PC-3 (cell line): ENCODE measurements around the gene CASKIN1. TPM values are rescaled to one million over a fixed set of nuclear protein-coding genes. Genes with fewer than 3 reads are reported as not detected.

ENCODE experiments used
- ATAC-seq: fragments of 200-7000 bp; cut with Tn5 transposase; 2 replicates; pipeline ENCODE4 v1.9.1; 2020; ENCODE audit warnings: mild to moderate bottlenecking, moderate library complexity
- BruUV-seq: library from RNA; stranded (reverse); fragments of 400-500 nt; replicated peaks from 2 replicates; lab custom pipeline; 2021; lab: Mats Ljungman, UMichigan
- CTCF ChIA-PET: fragments of 300-600 bp; sonication (Branson Sonifier 250); formaldehyde crosslinking; loops from one replicate; lab custom pipeline; 2022; ENCODE audit warnings: antibody characterized with exemption; lab: Charles Lee
- POLR2A ChIA-PET: fragments of 300-600 bp; sonication (Branson Sonifier 250); formaldehyde crosslinking; loops from one replicate; lab custom pipeline; 2022; ENCODE audit warnings: antibody characterized with exemption; ENCODE audit not compliant: unreplicated experiment; lab: Charles Lee
- DNase-seq: peaks from one replicate; pipeline ENCODE4 v3.0.0-alpha.2; 2015
- H2AFZ ChIP-seq: fragments of 300-600 bp; sonication (generic); 2 replicates; pipeline ENCODE4 v1.6.0; 2016; ENCODE audit warnings: antibody characterized with exemption, low read length
- H3F3A ChIP-seq: fragments of 300-600 bp; sonication (generic); one replicate; pipeline ENCODE4 v1.6.0; 2017; ENCODE audit warnings: antibody characterized with exemption, low read length, control low read depth, mild to moderate bottlenecking; ENCODE audit not compliant: unreplicated experiment
- H3K27ac ChIP-seq: fragments of 300-600 bp; sonication (generic); 2 replicates; pipeline ENCODE4 v1.5.1; 2016; ENCODE audit warnings: mild to moderate bottlenecking, low read length
- H3K27me3 ChIP-seq: fragments of 300-600 bp; sonication (generic); 2 replicates; pipeline ENCODE4 v1.6.1; 2016; ENCODE audit warnings: low read length, mixed read lengths
- H3K36me3 ChIP-seq: fragments of 300-600 bp; sonication (generic); 2 replicates; pipeline ENCODE4 v1.6.1; 2016; ENCODE audit warnings: low read depth, mixed run types, low read length, mixed read lengths
- H3K4me1 ChIP-seq: fragments of 300-600 bp; sonication (generic); 2 replicates; pipeline ENCODE4 v1.5.1; 2016; ENCODE audit warnings: low read length; ENCODE audit not compliant: insufficient read depth
- H3K4me2 ChIP-seq: fragments of 300-600 bp; sonication (generic); 2 replicates; pipeline ENCODE4 v1.6.0; 2016; ENCODE audit warnings: low read length
- H3K4me3 ChIP-seq: fragments of 300-600 bp; sonication (generic); 2 replicates; pipeline ENCODE4 v1.5.1; 2016; ENCODE audit warnings: mild to moderate bottlenecking, low read length, mixed read lengths
- H3K79me2 ChIP-seq: fragments of 300-600 bp; sonication (generic); 2 replicates; pipeline ENCODE4 v1.6.1; 2017; ENCODE audit warnings: low read length, mixed read lengths
- H3K9ac ChIP-seq: fragments of 300-600 bp; sonication (generic); 2 replicates; pipeline ENCODE4 v1.6.0; 2016; ENCODE audit warnings: mild to moderate bottlenecking, low read length
- H3K9me2 ChIP-seq: fragments of 300-600 bp; sonication (generic); replicated peaks from 2 replicates; pipeline ENCODE4 v1.6.1; 2016; ENCODE audit warnings: mixed run types, low read length, mixed read lengths
- H3K9me3 ChIP-seq: fragments of 300-600 bp; sonication (generic); 2 replicates; pipeline ENCODE4 v1.6.1; 2016; ENCODE audit warnings: low read length, mixed read lengths
- H4K20me1 ChIP-seq: fragments of 300-600 bp; sonication (generic); 2 replicates; pipeline ENCODE4 v1.6.1; 2016; ENCODE audit warnings: low read length, mixed read lengths
- CTCF ChIP-seq: fragments of 300-600 bp; sonication (generic); conservative IDR thresholded peaks from 2 replicates; pipeline ENCODE4 v1.5.1; 2017; ENCODE audit warnings: antibody characterized with exemption, low read depth, mild to moderate bottlenecking, low read length
- EZH2 ChIP-seq: fragments of 300-600 bp; sonication (generic); IDR thresholded peaks from one replicate; pipeline ENCODE4 v1.6.1; 2017; ENCODE audit warnings: antibody characterized with exemption, mild to moderate bottlenecking, low read length; ENCODE audit not compliant: unreplicated experiment
- EZH2phosphoT487 ChIP-seq: fragments of 300-600 bp; sonication (generic); IDR thresholded peaks from 2 replicates; pipeline ENCODE4 v1.6.1; 2018; ENCODE audit warnings: mild to moderate bottlenecking, antibody characterized with exemption, low read length, borderline replicate concordance
- intact Hi-C: fragments of 100-400 bp; cut with micrococcal nuclease; formaldehyde crosslinking; loops from 2 replicates; pipeline ENCODE4 v1.9.0; 2023
- total RNA-seq: library from RNA; depleted of rRNA; stranded (reverse); fragments of >200 nt; gene quantifications from 2 replicates; pipeline ENCODE4 v1.2.3, GENCODE V29; 2014

Gene CASKIN1
- total RNA-seq, 1 experiment from 2014 or later = 1.6 TPM

DNA sequence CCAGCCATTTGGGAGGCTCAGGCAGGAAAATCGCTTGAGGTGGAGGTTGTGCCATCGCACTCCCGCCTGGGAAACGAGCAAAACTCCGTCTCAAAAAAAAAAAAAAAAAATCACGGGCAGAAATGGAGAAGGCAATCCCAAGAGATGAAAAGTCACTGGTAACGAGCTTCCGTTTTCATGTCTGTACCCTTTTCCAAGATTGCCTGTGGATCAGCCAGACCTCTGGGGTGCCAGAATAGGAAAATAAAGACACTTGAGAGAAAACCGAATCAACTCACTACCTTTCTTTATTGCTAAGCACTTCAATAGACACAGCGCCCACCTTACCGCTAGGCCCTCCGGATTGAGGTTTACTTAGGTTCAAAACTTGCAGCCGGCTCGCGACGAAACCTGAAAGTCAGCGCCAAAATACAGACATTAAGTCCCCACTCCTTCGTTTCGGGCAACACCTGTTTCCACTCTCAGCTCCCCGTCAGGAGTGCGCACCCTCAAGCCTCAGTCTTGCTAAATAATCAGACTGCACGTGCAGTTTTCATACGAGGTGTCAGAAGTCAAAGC is 41.8 kb downstream of the CASKIN1 start:
- Histone ChIP-seq H3K4me2 (peak overlapping the region; percentile 100), H3K79me2 (peaks cover 67% of the 10 kb centered on the region), H3K9me3 (no peaks in the 10 kb centered on the region), H3K36me3 (peaks cover 21% of the 10 kb centered on the region), H3K4me1 (peaks cover 35% of the 10 kb centered on the region), H3K9me2 (no peaks in the 10 kb centered on the region), H4K20me1 (peaks cover 42% of the 10 kb centered on the region), H3K27ac (peak overlapping the region; percentile 69), H2AFZ (no peak overlapping the region), H3K9ac (peak overlapping the region; percentile 98), H3K4me3 (peak overlapping the region; percentile 92), H3K27me3 (no peaks in the 10 kb centered on the region), H3F3A (peaks cover 24% of the 10 kb centered on the region)
- POLR2A ChIA-PET = interaction anchor here (0.5 kb wide), 1 partner anchor 31 kb away, joined by 3 read pairs; no protein-coding TSS in a partner anchor
- TSS peak; percentile 92 for BruUV-seq
- DNase-seq (no peak), ATAC-seq (no peak)
- intact Hi-C loops = loop anchor here (2.0 kb wide), 1 partner anchor 60 kb away; the partner anchor contains the start of gene PGP
- CTCF ChIA-PET = no interaction called here
- no peak for TF ChIP-seq EZH2phosphoT487

DNA sequence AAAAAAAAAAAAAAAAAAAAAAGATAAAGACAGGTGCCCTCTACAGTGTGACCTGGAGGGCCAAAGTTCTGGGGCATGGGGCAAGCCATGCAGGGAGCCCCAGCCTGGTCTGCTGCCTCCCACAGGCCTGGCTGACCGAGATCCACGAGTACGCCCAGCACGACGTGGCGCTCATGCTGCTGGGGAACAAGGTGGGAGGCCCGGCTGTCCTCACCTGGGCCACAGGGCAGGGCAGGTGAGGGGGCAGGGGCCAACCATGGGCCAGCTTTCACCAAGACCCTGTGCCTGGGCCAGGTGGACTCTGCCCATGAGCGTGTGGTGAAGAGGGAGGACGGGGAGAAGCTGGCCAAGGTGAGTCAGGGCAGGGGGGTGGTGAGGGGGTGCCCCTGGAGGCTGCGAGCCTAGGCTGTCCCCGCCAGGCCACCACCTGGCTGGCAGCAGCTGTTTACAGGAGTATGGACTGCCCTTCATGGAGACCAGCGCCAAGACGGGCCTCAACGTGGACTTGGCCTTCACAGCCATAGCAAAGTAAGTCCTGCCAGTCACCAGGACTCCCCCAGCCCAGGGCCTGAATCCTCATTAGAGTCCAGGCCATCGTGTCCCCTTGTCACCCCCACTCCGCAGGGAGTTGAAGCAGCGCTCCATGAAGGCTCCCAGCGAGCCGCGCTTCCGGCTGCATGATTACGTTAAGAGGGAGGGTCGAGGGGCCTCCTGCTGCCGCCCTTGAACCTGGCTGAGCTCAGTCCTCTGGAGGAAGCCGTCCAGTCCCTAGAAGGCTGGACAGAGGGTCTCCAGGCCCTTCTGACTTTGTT is 43.5 kb downstream of the CASKIN1 start:
- peak overlapping the region; percentile 100 for H3K4me2 ChIP-seq
- no peaks in the 10 kb centered on the region for H3K9me2 ChIP-seq
- ATAC-seq = no peak
- peaks cover 35% of the 10 kb centered on the region for H3K4me1 ChIP-seq
- H3K9me3 ChIP-seq = no peaks in the 10 kb centered on the region
- POLR2A ChIA-PET = no interaction called here
- H3K79me2 ChIP-seq = peaks cover 50% of the 10 kb centered on the region
- H3F3A ChIP-seq = peaks cover 24% of the 10 kb centered on the region
- H4K20me1 ChIP-seq = peaks cover 42% of the 10 kb centered on the region
- peaks cover 21% of the 10 kb centered on the region for H3K36me3 ChIP-seq
- BruUV-seq = no TSS peak
- intact Hi-C loops = no loop called here
- H3K9ac ChIP-seq = peak overlapping the region; percentile 98
- peak overlapping the region; percentile 92 for H3K4me3 ChIP-seq
- no peak overlapping the region for H2AFZ ChIP-seq
- CTCF ChIA-PET = no interaction called here
- DNase-seq = peak; percentile 31
- H3K27ac ChIP-seq = peak overlapping the region; percentile 69
- TF ChIP-seq EZH2 (no peak), EZH2phosphoT487 (no peak), CTCF (no peak)
- no peaks in the 10 kb centered on the region for H3K27me3 ChIP-seq

GRCh38 chr16:2151188-2152091 is 45.0 kb downstream of the CASKIN1 start:
- peaks cover 24% of the 10 kb centered on the region for H3F3A ChIP-seq
- TF ChIP-seq EZH2phosphoT487 (no peak), CTCF (no peak), EZH2 (no peak)
- H3K9me3 ChIP-seq = no peaks in the 10 kb centered on the region
- H3K4me2 ChIP-seq = peak overlapping the region; percentile 100; the same call in 1 of the 2 replicates
- no peaks in the 10 kb centered on the region for H3K27me3 ChIP-seq
- POLR2A ChIA-PET = interaction anchor here (0.6 kb wide), 1 partner anchor 112 kb away, joined by 3 read pairs; no protein-coding TSS in a partner anchor
- no peak overlapping the region for H3K4me3 ChIP-seq
- DNase-seq (no peak), ATAC-seq (no peak)
- H4K20me1 ChIP-seq = peaks cover 42% of the 10 kb centered on the region
- intact Hi-C loops = no loop called here
- H3K36me3 ChIP-seq = peaks cover 21% of the 10 kb centered on the region
- H3K79me2 ChIP-seq = peaks cover 36% of the 10 kb centered on the region
- H3K27ac ChIP-seq = no peak overlapping the region
- H2AFZ ChIP-seq = no peak overlapping the region
- BruUV-seq = no TSS peak
- CTCF ChIA-PET = interaction anchor here (0.6 to 0.7 kb wide), 2 partner anchors 43 to 111 kb away, joined by 3 to 5 read pairs; no protein-coding TSS in a partner anchor
- no peak overlapping the region for H3K9ac ChIP-seq
- H3K4me1 ChIP-seq = peaks cover 31% of the 10 kb centered on the region
- no peaks in the 10 kb centered on the region for H3K9me2 ChIP-seq
